ENCODE results near the gene GPR3. TPM values are rescaled to one million over a fixed set of nuclear protein-coding genes. Genes with fewer than 3 reads are reported as not detected.

Gene GPR3
- total RNA-seq, 1 experiment from 2014 or later, result 4.4 TPM

DNA sequence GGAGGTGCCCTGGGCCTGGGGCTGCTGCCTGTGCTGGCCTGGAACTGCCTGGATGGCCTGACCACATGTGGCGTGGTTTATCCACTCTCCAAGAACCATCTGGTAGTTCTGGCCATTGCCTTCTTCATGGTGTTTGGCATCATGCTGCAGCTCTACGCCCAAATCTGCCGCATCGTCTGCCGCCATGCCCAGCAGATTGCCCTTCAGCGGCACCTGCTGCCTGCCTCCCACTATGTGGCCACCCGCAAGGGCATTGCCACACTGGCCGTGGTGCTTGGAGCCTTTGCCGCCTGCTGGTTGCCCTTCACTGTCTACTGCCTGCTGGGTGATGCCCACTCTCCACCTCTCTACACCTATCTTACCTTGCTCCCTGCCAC is 1.8 kb downstream of the GPR3 start:
- no peak overlapping the region for H2BK20ac ChIP-seq (ENCODE audit: low read depth, low read length, poor library complexity, severe bottlenecking)
- no peak overlapping the region for H3K56ac ChIP-seq (ENCODE audit: insufficient read length, low read depth, low read length)
- Mint-ChIP-seq H3K4me1 (peaks cover 39 to 45% of the 10 kb centered on the region in 2 experiments), H3K27me3 (ENCODE audit: low read depth) (no peaks in the 10 kb centered on the region; the same call in none of the 2 replicates), H3K4me3 (peak overlapping the region in 1 of 2 experiments; percentile 65; a peak in 3 of 5 replicates), H3K9me3 (no peaks in the 10 kb centered on the region; a peak in 2 of 5 replicates), H3K27ac (no peak overlapping the region), H3K36me3 (ENCODE audit: insufficient read depth in 1 of 3, low read depth in 3 of 3) (peaks cover 0 to 4% (median 3%) of the 10 kb centered on the region in 3 experiments; a peak in 2 of 7 replicates)
- H2AK5ac ChIP-seq (ENCODE audit: insufficient read length, low read length), result no peak overlapping the region
- H4K8ac ChIP-seq (replicated peaks; ENCODE audit: insufficient read length, low read depth, low read length), result no peak overlapping the region
- no peak overlapping the region for H3K27ac ChIP-seq (ENCODE audit: insufficient read length, low read depth, low read length)
- no peaks in the 10 kb centered on the region for H3K9me3 ChIP-seq (ENCODE audit: control insufficient read depth, low read depth, low read length)
- WGBS (ENCODE audit: extremely low coverage, insufficient read length, low lambda C conversion rate), result no CpG with 5 or more reads among the region's 9 CpGs
- H2BK120ac ChIP-seq (ENCODE audit: low read depth, low read length, poor library complexity, severe bottlenecking), result no peak overlapping the region
- H4K91ac ChIP-seq (ENCODE audit: insufficient read length, low read depth, low read length), result no peak overlapping the region
- no peaks in the 10 kb centered on the region for H4K20me1 ChIP-seq (ENCODE audit: control insufficient read depth, insufficient read depth, insufficient read length)
- H2BK5ac ChIP-seq (ENCODE audit: insufficient read length, low read length), result no peak overlapping the region
- H3K18ac ChIP-seq (ENCODE audit: insufficient read length, low read depth, low read length), result no peak overlapping the region
- H3K79me2 ChIP-seq (ENCODE audit: insufficient read depth, low read length), result no peaks in the 10 kb centered on the region
- no peak for DNase-seq
- peaks cover 4% of the 10 kb centered on the region for H3K23me2 ChIP-seq (ENCODE audit: insufficient read length, low read depth, low read length, poor library complexity, severe bottlenecking)
- H3T11ph ChIP-seq (ENCODE audit: low read length), result no peak overlapping the region
- H2BK15ac ChIP-seq (ENCODE audit: low read depth, low read length), result no peak overlapping the region
- no peaks in the 10 kb centered on the region for H3K79me1 ChIP-seq (ENCODE audit: insufficient read depth, low read depth, low read length, poor library complexity, severe bottlenecking)
- no peak overlapping the region for H2BK12ac ChIP-seq (ENCODE audit: insufficient read length, low read depth, low read length)
- H4K5ac ChIP-seq (ENCODE audit: insufficient read length, low read depth, low read length), result no peak overlapping the region
- H3K9ac ChIP-seq (ENCODE audit: extremely low read depth, insufficient read length, low read length), result no peak overlapping the region
- H3K23ac ChIP-seq (ENCODE audit: insufficient read length, low read depth, low read length), result no peak overlapping the region
- no peak overlapping the region for H3K4me2 ChIP-seq (ENCODE audit: insufficient read depth, insufficient read length, low read length)
- no peaks in the 10 kb centered on the region for H3K27me3 ChIP-seq (ENCODE audit: insufficient read depth, low read length)
- no peak overlapping the region for H2AFZ ChIP-seq (ENCODE audit: low read length)
- peaks cover 2% of the 10 kb centered on the region for H3K4me1 ChIP-seq (ENCODE audit: insufficient read depth, low read length)
- no peak for TF ChIP-seq CTCF (conservative IDR thresholded peaks at IDR 0.05)
- no peak overlapping the region for H3K14ac ChIP-seq (ENCODE audit: insufficient read depth, low read length)
- H3K4ac ChIP-seq (ENCODE audit: low read depth, low read length), result no peak overlapping the region

All from H9 (cell line).